PC-9 (cell line): ENCODE data around the gene GAGE10.
"Not testable (repeated sequence)": the region's sequence is repeated elsewhere in the genome, so short reads cannot be mapped to it uniquely, and the experiment has no call there.

Source experiments
- CTCF ChIP-seq: fragments of 200-600 bp; sonication (generic); conservative IDR thresholded peaks from 2 replicates; pipeline ENCODE4 v1.6.1; 2017; ENCODE audit warnings: mixed run types, antibody characterized with exemption, mild to moderate bottlenecking, moderate library complexity
- EZH2 ChIP-seq: fragments of 200-600 bp; sonication (generic); IDR thresholded peaks from 2 replicates; pipeline ENCODE4 v1.8.0; 2017; ENCODE audit warnings: antibody characterized with exemption, low read depth

- not testable (repeated sequence) for TF ChIP-seq CTCF, EZH2
Observed at GRCh38 chrX:49299293-49299692, 4.2 kb upstream of the GAGE10 start.
